NCI-H128 (cell line): ENCODE measurements around the gene UBE2L3.
"Not testable (repeated sequence)": the region's sequence is repeated elsewhere in the genome, so short reads cannot be mapped to it uniquely, and the experiment has no call there.

ENCODE experiments used
- DNase-seq: peaks from one replicate; lab custom pipeline; 2025; ENCODE audit not compliant: unreplicated experiment; lab: John Stamatoyannopoulos, UW

UBE2L3 gene

DNA sequence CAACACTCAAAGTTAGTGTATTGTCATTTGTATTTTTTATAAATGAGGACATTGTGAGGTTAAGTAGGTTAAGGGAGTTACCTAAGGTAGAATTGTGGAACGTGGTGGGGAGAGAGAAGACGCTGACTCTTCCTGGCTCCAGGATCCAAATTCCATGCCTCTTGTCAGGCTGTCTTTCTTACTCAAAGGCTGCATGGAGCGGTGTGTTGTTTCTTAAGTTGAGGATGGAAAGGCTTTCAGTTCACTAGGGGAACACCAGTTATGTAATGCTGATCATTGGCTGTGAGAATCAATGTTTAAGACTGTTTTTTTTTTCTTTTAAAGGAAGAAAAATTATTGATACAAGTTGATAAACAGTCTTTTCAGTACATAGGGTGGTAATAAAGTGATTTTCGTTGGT is 2.9 kb downstream of the UBE2L3 start:
- no peak for DNase-seq

DNA sequence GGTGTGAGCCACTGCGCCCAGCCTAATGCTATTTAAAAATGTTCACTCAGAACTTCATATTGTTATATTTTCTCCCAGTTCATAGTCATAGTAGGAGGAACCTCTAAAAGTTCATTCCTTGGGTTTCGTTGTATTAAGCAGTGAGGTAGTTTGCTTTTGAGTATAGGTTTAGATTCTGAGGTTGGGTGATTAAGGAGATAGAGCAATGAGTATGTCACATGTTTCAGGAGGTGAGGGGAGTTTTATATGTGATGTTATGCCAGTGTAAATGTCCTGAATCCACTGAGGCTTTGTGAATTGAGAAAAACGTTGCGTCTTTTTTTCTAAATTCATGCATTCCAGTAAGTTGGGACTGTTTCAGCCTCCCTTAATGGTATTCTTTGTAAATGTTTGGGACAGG is 4.2 kb downstream of the UBE2L3 start:
- DNase-seq: no peak

DNA sequence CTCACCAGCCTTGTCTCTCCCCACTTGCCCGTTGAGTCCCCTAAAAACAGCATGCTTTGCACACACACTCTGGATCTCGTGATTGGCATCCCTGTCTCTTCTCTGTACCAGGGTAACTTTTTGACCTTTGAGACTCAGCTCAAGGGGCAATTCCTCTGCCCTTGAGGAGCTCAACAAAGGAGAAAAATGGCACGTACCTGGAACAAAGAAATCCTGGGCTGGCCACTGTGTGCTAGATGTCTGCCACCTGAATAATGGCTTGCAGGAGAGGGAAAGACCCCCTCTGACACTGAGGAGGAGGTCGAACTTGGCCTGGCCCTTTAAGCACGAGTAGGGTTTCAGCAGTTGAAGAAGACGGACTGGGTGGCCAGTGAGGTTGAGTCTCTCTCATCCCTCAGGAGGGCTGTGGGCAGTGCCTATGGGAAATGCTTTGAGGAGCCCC is 5.8 kb downstream of the UBE2L3 start:
- no peak for DNase-seq

DNA sequence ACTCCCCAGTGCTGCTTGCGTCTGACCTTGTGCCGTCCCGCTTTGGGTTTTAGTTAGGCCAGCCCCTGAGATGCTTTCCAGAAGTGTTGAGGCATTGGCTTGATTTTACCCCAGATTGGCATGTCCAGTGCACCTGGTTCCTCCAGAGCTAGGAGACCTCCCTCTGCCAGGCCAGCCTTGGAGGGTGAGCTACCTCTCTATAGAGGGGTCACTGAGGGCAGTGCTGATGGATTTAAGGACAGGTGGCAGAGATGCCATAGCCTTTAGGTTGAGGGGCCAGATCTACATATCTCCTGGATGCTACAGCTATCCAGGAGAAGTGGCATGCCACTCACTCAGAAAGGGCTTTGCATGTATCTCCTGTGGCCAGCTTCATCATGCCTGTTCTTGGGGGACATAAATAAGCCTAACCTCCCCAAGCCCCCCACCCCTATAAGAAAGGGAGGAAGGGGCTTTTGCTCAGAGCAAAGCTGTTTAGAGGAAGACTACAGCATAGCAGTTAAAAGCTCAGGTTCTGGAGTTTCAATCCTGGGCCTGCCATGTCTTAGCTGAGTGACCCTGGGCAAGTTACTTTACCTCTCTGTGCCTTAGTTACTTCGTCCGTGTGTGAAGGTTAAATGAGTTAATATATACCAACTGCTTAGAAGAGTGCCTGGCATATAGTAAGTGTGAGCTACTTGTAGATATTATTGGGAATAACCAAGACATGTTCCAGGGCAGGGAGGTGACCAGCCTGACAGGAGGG is 6.4 kb downstream of the UBE2L3 start:
- DNase-seq: no peak

DNA sequence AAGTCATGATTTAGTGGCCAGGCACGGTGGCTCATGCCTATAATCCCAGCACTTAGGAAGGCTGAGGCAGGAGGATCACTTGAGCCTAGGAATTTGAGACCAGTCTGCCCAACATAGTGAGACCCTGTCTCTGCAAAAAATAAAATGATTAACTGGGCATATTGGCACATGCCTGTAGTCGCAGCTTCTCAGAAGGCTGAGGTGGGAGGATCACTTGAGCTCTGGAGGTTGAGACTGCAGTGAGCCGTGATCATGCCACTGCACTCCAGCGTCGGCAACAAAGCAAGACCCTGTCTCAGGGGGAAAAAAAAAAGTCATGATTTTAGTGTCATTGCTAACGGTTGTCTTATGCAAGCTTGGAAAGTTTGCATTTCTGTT is 11.9 kb downstream of the UBE2L3 start:
- DNase-seq: no peak

DNA sequence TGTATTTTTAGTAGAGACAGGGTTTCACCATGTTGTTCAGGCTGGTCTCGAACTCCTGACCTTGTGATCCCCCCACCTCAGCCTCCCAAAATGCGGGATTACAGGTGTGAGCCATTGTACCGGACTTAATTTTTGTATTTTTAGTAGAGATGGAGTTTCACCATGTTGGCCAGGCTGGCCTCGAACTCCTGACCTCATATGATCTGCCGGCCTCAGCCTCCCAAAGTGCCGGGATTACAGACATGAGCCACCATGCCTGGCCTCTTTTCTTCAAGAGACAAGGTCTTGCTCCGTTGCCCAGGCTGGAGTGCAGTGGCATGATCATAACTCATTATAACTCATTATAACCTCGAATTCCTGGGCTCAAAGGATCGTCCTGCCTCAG is 13.1 kb downstream of the UBE2L3 start:
- not testable (repeated sequence) for DNase-seq

DNA sequence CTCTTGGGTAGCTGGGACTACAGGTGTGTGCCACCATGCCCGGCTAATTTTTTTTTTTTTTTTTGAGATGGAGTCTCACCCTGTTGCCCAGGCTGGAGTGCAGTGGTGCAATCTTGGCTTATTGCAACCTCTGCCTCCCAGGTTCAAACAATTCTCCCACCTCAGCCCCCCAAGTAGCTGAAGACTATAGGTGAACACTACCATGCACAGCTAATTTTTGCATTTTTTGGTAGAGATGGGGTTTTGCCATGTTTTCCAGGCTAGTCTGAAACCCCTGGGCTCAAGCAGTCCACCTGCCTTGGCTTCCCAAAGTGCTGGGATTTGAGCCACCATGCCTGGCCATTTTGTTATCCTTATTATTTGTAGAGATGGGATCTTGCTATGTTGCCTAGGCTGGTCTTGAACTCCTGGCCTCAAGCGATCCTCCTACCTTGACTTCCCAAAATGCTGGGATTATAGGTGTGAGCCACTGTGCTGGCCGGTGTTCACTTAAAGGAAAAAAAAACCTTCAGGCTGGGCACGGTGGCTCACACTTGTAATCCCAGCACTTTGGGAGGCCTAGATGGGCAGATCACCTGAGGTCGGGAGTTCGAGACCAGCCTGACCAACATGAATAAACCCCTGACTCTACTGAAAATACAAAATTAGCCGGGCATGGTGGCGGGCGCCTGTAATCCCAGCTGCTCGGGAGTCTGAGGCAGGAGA is 13.6 kb downstream of the UBE2L3 start:
- DNase-seq: not testable (repeated sequence)

DNA sequence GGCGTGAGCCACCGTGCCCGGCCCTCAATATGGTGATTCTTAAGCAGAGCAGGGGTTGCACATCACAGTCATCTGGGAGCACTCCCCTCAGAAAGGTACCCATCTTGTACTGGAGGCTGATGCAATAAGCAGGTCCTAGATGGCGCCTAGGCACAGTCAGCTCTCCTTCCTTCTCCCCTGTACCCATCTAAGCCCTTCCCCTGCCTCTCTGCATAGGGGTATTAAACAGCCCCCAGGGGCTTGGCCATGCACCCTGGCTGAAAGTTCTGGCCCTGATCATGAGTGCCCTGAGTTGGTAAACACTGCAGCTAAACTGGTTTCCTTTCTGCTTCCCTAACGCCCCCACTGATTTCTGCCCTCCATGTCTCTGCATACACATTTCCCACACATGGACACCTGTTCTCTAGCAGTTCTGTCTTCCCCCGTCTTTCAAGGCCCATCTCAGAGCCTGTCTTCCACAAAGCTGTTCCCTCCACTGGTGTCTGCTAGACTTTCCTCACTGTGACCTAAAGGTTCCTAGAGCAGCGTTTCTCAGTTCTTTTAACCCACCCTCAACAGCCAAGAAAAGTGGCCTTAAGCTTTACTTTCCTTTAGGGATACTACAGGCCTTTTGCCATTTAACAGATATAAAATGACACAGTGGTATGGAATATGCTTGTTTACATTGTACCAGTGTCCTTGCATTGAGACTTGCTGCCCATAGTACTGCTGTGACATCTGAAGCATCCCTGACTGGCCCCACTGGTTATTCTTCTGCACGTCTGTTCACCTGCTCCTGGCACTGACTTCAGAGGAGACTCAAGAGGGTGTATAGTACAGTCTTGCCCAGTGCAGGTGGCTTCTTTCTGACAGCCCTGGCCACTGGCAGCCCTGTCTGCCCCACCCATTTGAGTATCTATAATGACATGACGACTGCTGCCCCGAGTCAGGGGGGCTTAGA is 15.6 kb downstream of the UBE2L3 start:
- no peak for DNase-seq

DNA sequence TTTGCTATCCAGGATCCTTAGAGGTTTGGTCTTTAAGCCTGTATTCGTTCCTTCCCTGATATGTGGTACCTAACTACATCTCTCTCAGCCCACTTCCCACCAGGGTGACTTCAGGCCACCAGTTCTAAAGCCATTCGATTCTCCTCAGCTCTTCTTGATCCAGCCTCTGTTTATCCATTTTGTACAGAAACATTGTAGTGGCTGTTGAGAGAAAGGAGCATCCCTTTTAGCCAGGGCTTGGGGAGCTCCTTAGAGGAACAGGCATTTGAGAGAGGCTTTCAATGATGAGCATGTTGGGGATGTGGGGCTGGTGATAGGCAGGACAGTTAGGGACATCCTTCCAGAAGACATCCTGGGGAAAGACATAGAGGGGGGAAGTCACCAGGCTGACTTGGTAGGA is 17.9 kb downstream of the UBE2L3 start:
- DNase-seq: no peak

DNA sequence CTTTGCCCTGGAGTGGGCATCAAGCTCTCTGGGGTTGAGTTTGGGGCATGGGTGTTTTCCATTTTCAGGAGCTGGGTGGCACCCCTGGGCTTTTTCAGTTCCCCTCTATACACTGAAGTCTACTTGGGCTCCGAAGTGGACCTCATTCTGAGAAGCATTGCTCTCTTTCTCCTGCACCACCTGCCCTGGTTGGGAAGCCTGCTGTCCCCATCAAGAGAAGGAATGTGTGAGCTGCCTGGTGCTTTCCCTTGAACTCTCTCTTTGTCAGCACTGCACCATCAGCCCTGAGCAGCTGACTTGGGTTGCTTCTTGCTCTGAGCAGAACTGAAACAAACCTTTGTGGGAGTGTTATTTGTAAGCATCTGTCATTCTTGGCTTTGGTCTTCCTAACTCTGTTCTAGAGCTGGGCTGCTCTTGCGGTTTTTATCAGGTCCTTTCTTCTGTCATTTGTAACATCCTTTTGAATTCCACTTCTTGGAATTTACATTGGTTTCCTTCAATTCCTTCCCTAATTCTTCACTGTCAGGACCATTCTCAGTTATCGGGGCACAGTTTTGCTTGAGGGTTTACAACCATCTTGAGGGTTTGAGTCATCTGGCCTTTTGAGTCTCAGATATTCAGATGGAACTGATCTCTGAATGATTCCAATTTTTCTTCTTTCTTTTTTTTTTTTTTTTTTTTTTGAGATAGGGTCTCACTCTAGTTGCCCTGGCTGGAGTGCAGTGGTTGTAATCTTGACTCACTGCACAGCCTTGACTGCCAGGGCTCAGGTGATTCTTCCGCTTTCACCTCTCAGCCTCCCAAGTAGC is 20.5 kb downstream of the UBE2L3 start:
- no peak for DNase-seq

DNA sequence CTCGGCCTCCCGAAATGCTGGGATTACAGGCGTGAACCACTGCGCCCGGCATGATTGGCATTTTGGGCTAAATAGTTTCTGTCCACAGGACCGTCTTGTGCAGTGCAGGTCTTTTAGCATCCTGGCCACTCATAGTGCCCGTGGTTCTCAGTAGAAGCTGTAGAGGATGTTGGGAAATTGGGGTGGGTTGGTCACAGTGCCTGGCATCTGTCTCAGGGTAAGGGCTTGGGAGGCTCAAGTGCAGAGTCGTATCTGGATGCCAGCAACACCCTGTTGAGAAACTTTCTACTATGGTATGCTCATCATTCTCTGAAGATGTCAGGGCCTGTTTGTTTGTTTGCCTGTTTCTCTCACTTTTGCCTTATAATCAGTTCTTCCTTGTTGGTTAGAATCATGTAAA is 21.9 kb downstream of the UBE2L3 start:
- no peak for DNase-seq

DNA sequence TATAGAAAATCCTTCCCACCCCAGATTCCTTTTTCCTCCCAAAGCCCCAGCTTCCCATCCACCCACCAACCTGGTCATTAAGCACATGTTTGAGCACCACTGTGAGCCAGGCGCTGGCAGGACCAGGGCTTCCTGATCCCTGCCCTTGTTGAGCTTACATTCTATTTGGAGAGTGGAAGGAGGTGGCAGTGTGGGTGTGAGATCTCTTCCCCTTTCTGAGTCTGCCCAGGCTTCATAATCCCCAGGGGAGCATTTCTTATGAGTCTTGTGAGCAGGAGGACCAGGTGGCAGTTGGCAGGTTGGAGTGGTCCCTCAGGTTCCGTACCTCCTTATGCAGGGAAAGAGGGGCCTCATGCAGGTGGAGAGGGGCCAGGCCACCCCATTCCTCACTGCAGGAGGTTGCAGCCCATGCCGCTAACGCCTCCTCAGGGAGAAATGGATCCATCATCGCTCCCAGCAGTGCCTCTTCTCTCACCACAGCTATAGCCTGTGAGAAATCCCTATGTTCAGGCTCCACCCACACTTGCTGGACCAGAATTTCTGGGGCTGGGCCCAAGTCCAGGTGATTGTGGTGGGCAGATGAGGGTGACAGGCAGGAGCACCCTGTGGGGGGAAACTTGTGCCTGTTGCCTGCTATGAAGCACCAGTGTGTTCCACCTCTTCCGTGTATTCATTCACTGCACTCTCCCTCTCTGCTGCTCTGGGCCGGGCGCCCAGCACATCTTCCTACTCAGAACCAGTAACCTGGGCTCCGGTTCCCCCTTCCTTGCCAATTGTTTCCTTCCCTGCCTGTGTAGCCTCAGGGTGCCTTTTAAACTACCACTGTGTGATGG is 23.5 kb downstream of the UBE2L3 start:
- no peak for DNase-seq

DNA sequence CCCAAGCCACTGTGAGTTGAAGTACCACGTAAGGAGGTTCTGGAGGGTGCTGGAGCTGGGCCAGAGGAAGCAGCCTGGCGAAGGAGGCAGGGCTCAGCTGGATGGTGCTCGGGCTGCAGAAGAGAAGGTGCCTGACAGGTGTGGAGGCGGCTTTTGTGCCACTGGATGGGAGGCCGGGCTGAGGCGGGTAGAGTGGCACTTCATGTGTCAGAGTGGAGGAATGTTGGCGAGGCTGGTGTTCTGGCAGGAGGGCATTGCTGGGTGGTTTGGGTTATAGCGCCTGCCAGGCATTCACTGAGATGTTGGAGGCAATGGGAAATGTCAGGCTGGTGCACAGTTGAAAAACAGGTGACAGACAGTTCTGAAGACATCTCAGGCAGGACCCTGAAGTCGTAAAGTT is 24.2 kb downstream of the UBE2L3 start:
- no peak for DNase-seq

DNA sequence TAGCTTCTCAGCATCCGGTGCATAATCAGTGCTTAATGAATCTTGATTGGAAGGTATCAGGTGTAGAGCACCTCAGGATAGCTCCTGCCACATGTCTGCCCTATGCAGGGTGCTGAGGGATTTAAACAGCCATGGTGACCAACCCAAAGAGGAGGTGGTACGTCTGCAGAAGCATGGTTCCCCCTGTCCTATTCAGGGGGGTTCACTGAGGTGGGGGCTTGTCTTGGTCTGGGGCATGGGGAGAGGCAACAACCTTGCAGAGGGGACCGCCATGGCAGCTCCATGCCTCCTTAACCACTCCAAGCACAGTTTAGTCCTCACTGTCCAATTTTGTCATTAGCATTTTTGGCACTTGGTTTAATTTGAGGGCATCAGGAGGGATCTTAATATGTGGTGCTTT is 24.9 kb downstream of the UBE2L3 start:
- DNase-seq: no peak

DNA sequence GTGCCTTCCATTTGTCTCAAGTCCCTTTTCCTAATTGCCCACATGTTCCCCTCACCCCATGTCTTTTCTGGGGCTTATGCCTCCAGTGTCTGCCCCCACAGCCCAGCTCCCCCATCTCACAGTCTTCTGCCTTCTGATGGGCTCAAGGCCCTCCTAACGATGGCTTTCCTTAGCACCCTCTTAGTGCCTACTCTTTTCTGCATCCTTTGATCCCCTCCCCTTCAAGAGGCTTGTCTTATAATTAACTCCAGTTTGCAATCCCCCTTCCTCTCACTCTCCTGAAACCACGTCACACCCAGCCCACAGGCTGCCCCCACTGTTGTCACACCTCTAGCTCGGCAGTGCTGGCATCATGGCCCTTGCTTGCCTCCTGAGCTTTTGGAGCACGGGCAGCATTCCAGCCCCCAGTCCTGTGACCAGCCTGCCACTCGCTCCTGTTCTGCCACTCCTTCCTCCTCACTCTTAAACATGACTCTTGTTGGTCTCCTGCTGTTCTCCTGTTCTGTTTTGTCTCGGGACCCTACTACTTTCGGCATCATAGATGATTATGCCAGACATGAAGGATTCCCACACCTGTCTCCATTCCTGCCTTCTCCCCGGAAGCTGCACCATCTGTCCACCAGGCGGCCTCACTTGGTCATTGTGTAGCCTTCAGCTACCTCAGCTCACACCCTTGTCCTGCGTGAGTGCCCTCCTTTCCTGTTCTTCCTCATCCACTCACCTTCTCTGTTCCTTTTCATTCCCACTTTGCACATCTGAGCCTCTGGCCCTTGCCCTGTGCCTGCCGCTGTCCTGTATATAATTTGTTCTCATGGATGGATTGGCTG is 26.1 kb downstream of the UBE2L3 start:
- DNase-seq: no peak

DNA sequence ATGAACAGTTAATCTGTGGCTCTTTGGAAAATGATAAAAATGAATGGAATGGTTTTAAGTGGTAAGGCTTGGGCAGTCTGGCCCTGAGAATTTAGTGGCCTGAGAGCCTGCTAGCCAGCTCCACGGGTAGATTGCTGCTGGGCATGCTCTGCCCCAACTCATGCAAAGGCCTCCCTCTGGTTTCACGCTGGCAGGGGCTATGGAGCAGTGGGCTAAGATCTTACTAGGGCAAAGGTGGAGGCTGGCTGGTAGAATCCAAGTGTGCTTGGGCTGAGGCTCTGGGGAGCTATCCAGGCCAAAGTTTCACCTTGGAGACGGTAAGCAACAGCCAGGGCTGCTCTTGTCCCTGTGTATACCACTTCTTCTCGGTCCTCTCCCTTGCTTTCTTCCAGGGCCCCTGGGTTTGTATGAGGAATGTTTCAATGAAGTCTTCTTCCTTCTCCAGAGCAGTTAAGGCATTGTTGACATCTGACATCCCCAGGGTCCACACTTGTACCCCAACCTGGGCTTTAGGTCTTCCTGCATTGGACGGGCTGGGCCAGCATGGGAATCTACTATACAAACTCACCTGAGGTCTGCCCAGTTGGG is 27.4 kb downstream of the UBE2L3 start:
- DNase-seq: no peak

DNA sequence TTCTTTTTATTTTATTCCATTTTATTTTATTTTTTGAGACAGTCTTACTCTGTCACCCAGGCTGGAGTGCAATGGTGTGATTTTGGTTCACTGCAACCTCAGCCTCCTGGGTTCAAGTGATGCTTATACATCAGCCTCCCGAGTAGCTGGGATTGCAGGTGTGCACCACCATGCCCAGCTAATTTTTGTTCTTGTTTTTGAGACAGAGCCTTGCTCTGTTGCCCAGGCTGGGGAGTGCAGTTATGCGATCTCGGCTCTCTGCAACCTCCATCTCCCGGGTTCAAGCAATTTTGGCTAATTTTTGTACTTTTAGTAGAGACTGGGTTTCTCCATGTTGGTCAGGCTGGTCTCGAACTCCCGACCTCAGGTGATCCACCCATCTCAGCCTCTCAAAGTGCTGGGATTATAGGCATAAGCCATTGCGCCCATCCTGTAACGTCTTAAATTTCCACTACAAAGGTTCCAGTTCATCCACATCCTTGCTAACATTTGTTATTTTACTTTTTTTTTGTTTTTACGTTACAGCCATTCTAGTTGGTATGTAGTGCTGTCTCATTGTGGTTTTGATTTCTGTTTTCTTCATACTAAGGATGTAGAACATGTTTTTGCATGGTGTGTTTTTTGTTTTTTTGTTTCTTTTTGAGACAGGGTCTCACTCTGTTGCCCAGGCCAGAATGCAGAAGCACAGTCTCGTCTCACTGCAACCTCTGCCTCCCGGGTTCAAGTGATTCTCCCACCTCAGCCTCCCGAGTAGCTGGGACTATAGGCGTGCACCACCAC is 29.0 kb downstream of the UBE2L3 start:
- DNase-seq: not testable (repeated sequence)

DNA sequence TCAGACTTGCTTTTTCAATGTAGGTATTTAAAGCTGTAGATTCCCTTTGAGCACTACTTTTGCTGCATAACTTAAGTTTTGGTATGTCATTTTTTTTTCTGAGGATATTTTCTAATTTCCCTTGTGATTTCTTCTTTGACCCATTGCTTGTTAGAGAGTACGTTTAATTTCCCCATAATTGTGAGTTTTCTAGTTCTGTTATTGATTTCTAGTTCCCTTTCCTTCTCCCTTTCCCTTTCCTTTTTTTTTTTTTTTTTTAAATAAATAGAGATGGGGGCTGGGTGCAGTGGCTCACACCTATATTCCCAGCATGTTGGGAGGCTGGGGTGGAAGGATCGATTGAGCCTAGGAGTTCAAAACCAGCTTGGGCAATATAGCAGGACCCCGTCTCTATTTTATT is 30.8 kb downstream of the UBE2L3 start:
- DNase-seq: no peak
